SK-N-SH treated with all-trans-retinoic acid at 6 μM for 48 hours (cell line): Measurements from ENCODE around the gene HOXA2.

Source experiments
- ATAC-seq: fragments of 200-7000 bp; cut with Tn5 transposase; 3 replicates; pipeline ENCODE4 v1.9.1; 2020; ENCODE audit warnings: mild to moderate bottlenecking, moderate library complexity
- ARNTL ChIP-seq: fragments of 450-650 bp; formaldehyde crosslinking; IDR thresholded peaks from 2 replicates; pipeline ENCODE4 v1.5.0; 2020; ENCODE audit warnings: low read depth, mild to moderate bottlenecking, moderate library complexity, borderline replicate concordance
- CREB5 ChIP-seq: fragments of 250-450 bp; sonication (Bioruptor Pico); IDR thresholded peaks from 2 replicates; pipeline ENCODE4 v1.5.1; 2020; ENCODE audit warnings: low read depth, mild to moderate bottlenecking, moderate library complexity
- CSDC2 ChIP-seq: fragments of 250-450 bp; sonication (Bioruptor Pico); IDR thresholded peaks from 2 replicates; pipeline ENCODE4 v1.5.0; 2020; ENCODE audit warnings: mild to moderate bottlenecking, moderate library complexity
- ESRRG ChIP-seq: fragments of 250-450 bp; sonication (Bioruptor Pico); IDR thresholded peaks from 2 replicates; pipeline ENCODE4 v1.6.1; 2021; ENCODE audit warnings: mild to moderate bottlenecking
- GLIS3 ChIP-seq: fragments of 250-450 bp; sonication (Bioruptor Pico); IDR thresholded peaks from 2 replicates; pipeline ENCODE4 v1.5.0; 2020; ENCODE audit warnings: mild to moderate bottlenecking, moderate library complexity
- ISL1 ChIP-seq: fragments of 250-450 bp; sonication (Bioruptor Pico); IDR thresholded peaks from 2 replicates; pipeline ENCODE4 v2.1.2; 2022; ENCODE audit warnings: mild to moderate bottlenecking, moderate library complexity
- OSR1 ChIP-seq: fragments of 250-450 bp; sonication (Bioruptor Pico); IDR thresholded peaks from 2 replicates; pipeline ENCODE4 v1.8.0; 2022; ENCODE audit warnings: moderate library complexity, mild to moderate bottlenecking, inconsistent platforms
- PPARA ChIP-seq: fragments of 250-450 bp; sonication (Bioruptor Pico); IDR thresholded peaks from 2 replicates; pipeline ENCODE4 v1.5.0; 2020; ENCODE audit warnings: mild to moderate bottlenecking, borderline replicate concordance
- RARB ChIP-seq: fragments of 250-450 bp; sonication (Bioruptor Pico); IDR thresholded peaks from 2 replicates; pipeline ENCODE4 v1.8.0; 2021; ENCODE audit warnings: mild to moderate bottlenecking, moderate library complexity
- TCF4 ChIP-seq: fragments of 250-450 bp; sonication (Bioruptor Pico); IDR thresholded peaks from 2 replicates; pipeline ENCODE4 v1.8.0; 2021; ENCODE audit warnings: mild to moderate bottlenecking, moderate library complexity, borderline replicate concordance
- ZC3H10 ChIP-seq: fragments of 250-450 bp; sonication (Bioruptor Pico); IDR thresholded peaks from 2 replicates; pipeline ENCODE4 v1.5.1; 2021; ENCODE audit warnings: mild to moderate bottlenecking, moderate library complexity
- ZFP3 ChIP-seq: fragments of 250-450 bp; sonication (Bioruptor Pico); IDR thresholded peaks from 2 replicates; pipeline ENCODE4 v1.5.0; 2020; ENCODE audit warnings: mild to moderate bottlenecking, moderate library complexity
- ZFP30 ChIP-seq: fragments of 450-650 bp; formaldehyde crosslinking; IDR thresholded peaks from 2 replicates; pipeline ENCODE4 v1.5.0; 2022; ENCODE audit warnings: mild to moderate bottlenecking, moderate library complexity
- ZNF70 ChIP-seq: fragments of 450-650 bp; formaldehyde crosslinking; IDR thresholded peaks from 2 replicates; pipeline ENCODE4 v1.5.0; 2020; ENCODE audit warnings: mild to moderate bottlenecking, moderate library complexity
- TF ChIP-seq, protein P1 (sequence below): fragments of 250-450 bp; sonication (Bioruptor Pico); IDR thresholded peaks from 2 replicates; pipeline ENCODE4 v1.5.1; 2021; ENCODE audit warnings: mild to moderate bottlenecking, moderate library complexity
- TF ChIP-seq, protein P2 (sequence below): fragments of 250-450 bp; sonication (Bioruptor Pico); IDR thresholded peaks from 2 replicates; pipeline ENCODE4 v1.8.0; 2020; ENCODE audit warnings: mild to moderate bottlenecking, moderate library complexity, borderline replicate concordance
- TF ChIP-seq, protein P3 (sequence below): fragments of 250-450 bp; sonication (Bioruptor Pico); IDR thresholded peaks from 2 replicates; pipeline ENCODE4 v1.5.0; 2020; ENCODE audit warnings: mild to moderate bottlenecking, moderate library complexity

HOXA2 gene

GRCh38 chr7:27115221-27116026 lies 12.9 kb upstream of the HOXA2 start:
- peak; percentile 23; the same call in 2 of the 3 replicates for ATAC-seq
- TF ChIP-seq, protein P1, sequence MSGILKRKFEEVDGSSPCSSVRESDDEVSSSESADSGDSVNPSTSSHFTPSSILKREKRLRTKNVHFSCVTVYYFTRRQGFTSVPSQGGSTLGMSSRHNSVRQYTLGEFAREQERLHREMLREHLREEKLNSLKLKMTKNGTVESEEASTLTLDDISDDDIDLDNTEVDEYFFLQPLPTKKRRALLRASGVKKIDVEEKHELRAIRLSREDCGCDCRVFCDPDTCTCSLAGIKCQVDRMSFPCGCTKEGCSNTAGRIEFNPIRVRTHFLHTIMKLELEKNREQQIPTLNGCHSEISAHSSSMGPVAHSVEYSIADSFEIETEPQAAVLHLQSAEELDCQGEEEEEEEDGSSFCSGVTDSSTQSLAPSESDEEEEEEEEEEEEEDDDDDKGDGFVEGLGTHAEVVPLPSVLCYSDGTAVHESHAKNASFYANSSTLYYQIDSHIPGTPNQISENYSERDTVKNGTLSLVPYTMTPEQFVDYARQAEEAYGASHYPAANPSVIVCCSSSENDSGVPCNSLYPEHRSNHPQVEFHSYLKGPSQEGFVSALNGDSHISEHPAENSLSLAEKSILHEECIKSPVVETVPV (CRISPR knock-in tag): no peak
- TF ChIP-seq, protein P2, sequence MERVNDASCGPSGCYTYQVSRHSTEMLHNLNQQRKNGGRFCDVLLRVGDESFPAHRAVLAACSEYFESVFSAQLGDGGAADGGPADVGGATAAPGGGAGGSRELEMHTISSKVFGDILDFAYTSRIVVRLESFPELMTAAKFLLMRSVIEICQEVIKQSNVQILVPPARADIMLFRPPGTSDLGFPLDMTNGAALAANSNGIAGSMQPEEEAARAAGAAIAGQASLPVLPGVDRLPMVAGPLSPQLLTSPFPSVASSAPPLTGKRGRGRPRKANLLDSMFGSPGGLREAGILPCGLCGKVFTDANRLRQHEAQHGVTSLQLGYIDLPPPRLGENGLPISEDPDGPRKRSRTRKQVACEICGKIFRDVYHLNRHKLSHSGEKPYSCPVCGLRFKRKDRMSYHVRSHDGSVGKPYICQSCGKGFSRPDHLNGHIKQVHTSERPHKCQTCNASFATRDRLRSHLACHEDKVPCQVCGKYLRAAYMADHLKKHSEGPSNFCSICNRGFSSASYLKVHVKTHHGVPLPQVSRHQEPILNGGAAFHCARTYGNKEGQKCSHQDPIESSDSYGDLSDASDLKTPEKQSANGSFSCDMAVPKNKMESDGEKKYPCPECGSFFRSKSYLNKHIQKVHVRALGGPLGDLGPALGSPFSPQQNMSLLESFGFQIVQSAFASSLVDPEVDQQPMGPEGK: no peak
- no peak for TF ChIP-seq CSDC2 (CRISPR knock-in tag)
- TF ChIP-seq ZC3H10 (CRISPR knock-in tag): no peak
- no peak for TF ChIP-seq ZFP30
- TF ChIP-seq ESRRG (CRISPR knock-in tag): no peak
- TF ChIP-seq ISL1 (CRISPR knock-in tag): no peak
- no peak for TF ChIP-seq OSR1 (CRISPR knock-in tag)
- TF ChIP-seq CREB5 (CRISPR knock-in tag): no peak

DNA sequence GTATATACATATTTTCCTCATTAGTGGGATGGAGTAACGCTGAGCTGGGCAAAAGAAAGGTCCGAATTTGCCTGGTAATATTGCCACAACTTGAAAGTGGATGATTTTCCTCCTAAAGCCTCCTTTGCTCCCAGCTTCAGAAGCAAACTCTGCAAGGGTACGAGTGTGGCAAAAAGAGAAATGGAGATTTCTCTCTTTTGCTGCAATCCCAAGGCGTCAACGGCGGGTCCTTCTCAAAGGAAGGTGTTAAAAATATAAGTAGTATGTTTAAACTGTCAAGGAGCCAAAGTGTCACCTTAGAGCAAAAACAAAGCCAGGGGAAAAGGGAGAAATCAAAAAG lies 12.4 kb upstream of the HOXA2 start:
- no peak for ATAC-seq
- TF ChIP-seq, protein P3, sequence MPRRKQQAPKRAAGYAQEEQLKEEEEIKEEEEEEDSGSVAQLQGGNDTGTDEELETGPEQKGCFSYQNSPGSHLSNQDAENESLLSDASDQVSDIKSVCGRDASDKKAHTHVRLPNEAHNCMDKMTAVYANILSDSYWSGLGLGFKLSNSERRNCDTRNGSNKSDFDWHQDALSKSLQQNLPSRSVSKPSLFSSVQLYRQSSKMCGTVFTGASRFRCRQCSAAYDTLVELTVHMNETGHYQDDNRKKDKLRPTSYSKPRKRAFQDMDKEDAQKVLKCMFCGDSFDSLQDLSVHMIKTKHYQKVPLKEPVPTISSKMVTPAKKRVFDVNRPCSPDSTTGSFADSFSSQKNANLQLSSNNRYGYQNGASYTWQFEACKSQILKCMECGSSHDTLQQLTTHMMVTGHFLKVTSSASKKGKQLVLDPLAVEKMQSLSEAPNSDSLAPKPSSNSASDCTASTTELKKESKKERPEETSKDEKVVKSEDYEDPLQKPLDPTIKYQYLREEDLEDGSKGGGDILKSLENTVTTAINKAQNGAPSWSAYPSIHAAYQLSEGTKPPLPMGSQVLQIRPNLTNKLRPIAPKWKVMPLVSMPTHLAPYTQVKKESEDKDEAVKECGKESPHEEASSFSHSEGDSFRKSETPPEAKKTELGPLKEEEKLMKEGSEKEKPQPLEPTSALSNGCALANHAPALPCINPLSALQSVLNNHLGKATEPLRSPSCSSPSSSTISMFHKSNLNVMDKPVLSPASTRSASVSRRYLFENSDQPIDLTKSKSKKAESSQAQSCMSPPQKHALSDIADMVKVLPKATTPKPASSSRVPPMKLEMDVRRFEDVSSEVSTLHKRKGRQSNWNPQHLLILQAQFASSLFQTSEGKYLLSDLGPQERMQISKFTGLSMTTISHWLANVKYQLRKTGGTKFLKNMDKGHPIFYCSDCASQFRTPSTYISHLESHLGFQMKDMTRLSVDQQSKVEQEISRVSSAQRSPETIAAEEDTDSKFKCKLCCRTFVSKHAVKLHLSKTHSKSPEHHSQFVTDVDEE: no peak
- no peak for TF ChIP-seq ESRRG (CRISPR knock-in tag)
- TF ChIP-seq, protein P2: no peak
- TF ChIP-seq GLIS3 (CRISPR knock-in tag): no peak
- no peak for TF ChIP-seq CSDC2 (CRISPR knock-in tag)
- no peak for TF ChIP-seq RARB (CRISPR knock-in tag)
- TF ChIP-seq ZFP3 (CRISPR knock-in tag): no peak
- no peak for TF ChIP-seq PPARA
- TF ChIP-seq ISL1 (CRISPR knock-in tag): no peak
- no peak for TF ChIP-seq ZNF70
- TF ChIP-seq CREB5 (CRISPR knock-in tag): no peak
- TF ChIP-seq, protein P1 (CRISPR knock-in tag): no peak
- no peak for TF ChIP-seq ARNTL (CRISPR knock-in tag)
- TF ChIP-seq OSR1 (CRISPR knock-in tag): no peak
- no peak for TF ChIP-seq TCF4 (CRISPR knock-in tag)
